ENCODE measurements around the gene ADAMTS6.
"Not testable (repeated sequence)": the region's sequence is repeated elsewhere in the genome, so short reads cannot be mapped to it uniquely, and the experiment has no call there.

Gene ADAMTS6

DNA sequence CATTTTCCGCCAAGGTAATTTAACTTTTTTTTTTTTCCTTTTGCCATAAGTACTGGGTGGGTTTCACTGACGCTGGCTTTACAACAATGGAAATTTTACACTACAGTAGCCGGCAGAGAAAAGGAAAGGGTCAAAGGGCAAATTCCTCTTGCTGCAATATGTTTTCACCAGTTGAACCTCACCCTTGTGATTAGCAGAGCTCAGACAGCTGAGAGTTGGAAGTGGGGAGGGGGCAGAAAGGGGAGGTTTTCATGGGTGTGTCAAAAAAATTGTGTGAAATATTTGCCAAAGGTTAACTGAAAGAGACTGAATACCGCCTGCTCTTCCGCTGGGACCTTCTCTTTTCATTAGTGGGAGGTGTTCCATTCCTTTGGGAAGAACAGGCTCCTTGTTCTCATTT, 296.9 kb downstream of the ADAMTS6 start:
- Histone ChIP-seq H3K4me3 (ENCODE audit: low read length) (no peak overlapping the region), H3K9me3 (ENCODE audit: control insufficient read depth, insufficient read depth, low read length) (no peaks in the 10 kb centered on the region), H3K79me2 (ENCODE audit: control insufficient read depth, low read length) (no peaks in the 10 kb centered on the region), H3F3A (ENCODE audit: control insufficient read depth, insufficient read depth) (no peaks in the 10 kb centered on the region), H3K9me2 (replicated peaks; ENCODE audit: control insufficient read depth, low read length) (no peaks in the 10 kb centered on the region), H3K4me2 (ENCODE audit: low read length) (no peak overlapping the region), H3K36me3 (ENCODE audit: control insufficient read depth, low read length) (no peaks in the 10 kb centered on the region), H3K27me3 (ENCODE audit: control insufficient read depth, low read length) (0 out of 2 replicates have a peak, but pooled peaks cover 2% of the 10 kb centered on the region), H4K20me1 (ENCODE audit: control insufficient read depth, insufficient read depth, low read depth, low read length) (no peaks in the 10 kb centered on the region), H3K27ac (ENCODE audit: low read depth, low read length) (no peak overlapping the region), H3K4me1 (ENCODE audit: control insufficient read depth, low read length) (no peaks in the 10 kb centered on the region)
- TF ChIP-seq, protein P1, sequence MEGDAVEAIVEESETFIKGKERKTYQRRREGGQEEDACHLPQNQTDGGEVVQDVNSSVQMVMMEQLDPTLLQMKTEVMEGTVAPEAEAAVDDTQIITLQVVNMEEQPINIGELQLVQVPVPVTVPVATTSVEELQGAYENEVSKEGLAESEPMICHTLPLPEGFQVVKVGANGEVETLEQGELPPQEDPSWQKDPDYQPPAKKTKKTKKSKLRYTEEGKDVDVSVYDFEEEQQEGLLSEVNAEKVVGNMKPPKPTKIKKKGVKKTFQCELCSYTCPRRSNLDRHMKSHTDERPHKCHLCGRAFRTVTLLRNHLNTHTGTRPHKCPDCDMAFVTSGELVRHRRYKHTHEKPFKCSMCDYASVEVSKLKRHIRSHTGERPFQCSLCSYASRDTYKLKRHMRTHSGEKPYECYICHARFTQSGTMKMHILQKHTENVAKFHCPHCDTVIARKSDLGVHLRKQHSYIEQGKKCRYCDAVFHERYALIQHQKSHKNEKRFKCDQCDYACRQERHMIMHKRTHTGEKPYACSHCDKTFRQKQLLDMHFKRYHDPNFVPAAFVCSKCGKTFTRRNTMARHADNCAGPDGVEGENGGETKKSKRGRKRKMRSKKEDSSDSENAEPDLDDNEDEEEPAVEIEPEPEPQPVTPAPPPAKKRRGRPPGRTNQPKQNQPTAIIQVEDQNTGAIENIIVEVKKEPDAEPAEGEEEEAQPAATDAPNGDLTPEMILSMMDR (IDR thresholded peaks at IDR 0.05; ENCODE audit: low read depth, low read length, poor library complexity, severe bottlenecking) = no peak
- TF ChIP-seq EZH2phosphoT487 (IDR thresholded peaks at IDR 0.05; ENCODE audit: borderline replicate concordance, low read length) = no peak

DNA sequence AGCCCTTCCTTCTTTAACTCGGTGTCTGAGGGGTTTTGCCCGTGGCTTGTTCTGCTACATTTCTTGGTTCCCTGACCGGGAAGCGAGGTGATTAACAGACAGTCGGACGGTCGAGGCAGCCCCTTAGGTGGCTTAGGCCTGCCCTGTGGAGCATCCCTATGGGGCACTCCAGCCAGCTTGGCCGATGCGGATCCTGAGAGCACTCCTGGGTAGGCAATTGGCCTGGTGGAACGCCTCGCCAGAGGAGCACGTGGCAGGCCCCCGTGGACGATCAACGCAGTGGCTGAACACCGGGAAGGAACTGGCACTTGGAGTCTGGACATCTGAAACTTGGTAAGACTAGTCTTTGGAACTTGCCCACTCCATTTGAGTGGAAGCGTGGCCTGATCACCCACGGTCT, 307.5 kb downstream of the ADAMTS6 start:
- not testable (repeated sequence) for H3F3A ChIP-seq (ENCODE audit: control insufficient read depth, insufficient read depth); H4K20me1 ChIP-seq (ENCODE audit: control insufficient read depth, insufficient read depth, low read depth, low read length); H3K9me3 ChIP-seq (ENCODE audit: control insufficient read depth, insufficient read depth, low read length); H3K27me3 ChIP-seq (ENCODE audit: control insufficient read depth, low read length); H3K4me1 ChIP-seq (ENCODE audit: control insufficient read depth, low read length); H3K4me3 ChIP-seq (ENCODE audit: low read length); H3K9me2 ChIP-seq (replicated peaks; ENCODE audit: control insufficient read depth, low read length); H3K79me2 ChIP-seq (ENCODE audit: control insufficient read depth, low read length); H3K27ac ChIP-seq (ENCODE audit: low read depth, low read length); H3K36me3 ChIP-seq (ENCODE audit: control insufficient read depth, low read length); H3K4me2 ChIP-seq (ENCODE audit: low read length)

DNA sequence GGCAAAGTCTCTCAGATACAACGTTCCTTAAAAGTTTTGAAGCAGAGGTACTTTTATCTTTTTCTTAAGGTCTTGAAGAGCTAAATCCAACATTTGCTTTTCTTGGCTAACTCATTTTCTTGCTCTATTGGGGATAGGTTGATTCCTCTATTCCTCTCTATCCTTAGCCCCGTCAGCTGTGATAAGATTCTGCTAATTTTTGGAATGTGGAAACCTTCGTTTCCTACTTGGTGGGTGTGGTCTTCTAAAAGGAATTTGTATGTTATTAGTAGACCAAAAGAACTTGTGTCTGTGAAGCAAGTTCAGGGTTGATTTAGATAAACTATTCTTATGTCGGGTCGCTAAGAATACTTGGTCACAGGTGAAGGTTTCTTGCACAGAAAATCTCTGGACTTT, 308.6 kb downstream of the ADAMTS6 start:
- Histone ChIP-seq H3F3A (ENCODE audit: control insufficient read depth, insufficient read depth) (no peaks in the 10 kb centered on the region), H3K4me1 (ENCODE audit: control insufficient read depth, low read length) (no peaks in the 10 kb centered on the region), H3K9me2 (replicated peaks; ENCODE audit: control insufficient read depth, low read length) (no peaks in the 10 kb centered on the region), H3K27ac (ENCODE audit: low read depth, low read length) (no peak overlapping the region), H4K20me1 (ENCODE audit: control insufficient read depth, insufficient read depth, low read depth, low read length) (no peaks in the 10 kb centered on the region), H3K4me2 (ENCODE audit: low read length) (no peak overlapping the region), H3K79me2 (ENCODE audit: control insufficient read depth, low read length) (no peaks in the 10 kb centered on the region), H3K36me3 (ENCODE audit: control insufficient read depth, low read length) (no peaks in the 10 kb centered on the region), H3K9me3 (ENCODE audit: control insufficient read depth, insufficient read depth, low read length) (no peaks in the 10 kb centered on the region), H3K27me3 (ENCODE audit: control insufficient read depth, low read length) (no peaks in the 10 kb centered on the region), H3K4me3 (ENCODE audit: low read length) (no peak overlapping the region)
- TF ChIP-seq EZH2phosphoT487 (IDR thresholded peaks at IDR 0.05; ENCODE audit: borderline replicate concordance, low read length) = no peak
- TF ChIP-seq, protein P1 (IDR thresholded peaks at IDR 0.05; ENCODE audit: low read depth, low read length, poor library complexity, severe bottlenecking) = no peak

DNA sequence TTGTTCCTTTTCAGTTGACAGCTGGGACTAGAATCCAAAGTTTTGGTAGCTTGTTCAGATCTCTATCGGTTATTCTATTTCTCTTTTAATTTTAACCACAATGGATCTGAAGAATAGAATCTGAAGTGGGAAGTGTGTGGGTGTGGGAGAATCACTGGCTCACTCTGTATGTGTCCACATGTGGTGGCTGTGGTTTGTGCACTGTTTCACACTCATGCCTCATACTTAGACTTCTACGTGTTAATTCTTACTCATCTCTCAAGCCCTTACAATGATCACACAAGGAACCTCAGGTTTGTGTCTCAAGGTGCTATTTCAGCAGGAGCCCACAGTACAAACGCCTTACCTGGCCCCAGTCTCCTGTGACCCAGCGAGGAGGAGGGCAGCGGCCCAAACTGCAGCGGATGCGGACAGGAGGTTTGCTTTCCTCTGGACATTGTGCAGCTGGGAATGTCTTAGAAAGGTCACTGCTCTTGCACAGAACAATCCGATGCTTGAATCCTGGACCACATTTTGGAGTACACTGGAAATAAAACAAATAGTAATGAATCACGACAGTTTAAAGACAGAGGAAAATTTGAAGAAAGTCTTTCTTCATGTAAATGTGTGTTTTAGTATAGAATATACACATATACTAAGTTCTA, 309.1 kb downstream of the ADAMTS6 start:
- Histone ChIP-seq H3K27ac (ENCODE audit: low read depth, low read length) (no peak overlapping the region), H3K4me1 (ENCODE audit: control insufficient read depth, low read length) (no peaks in the 10 kb centered on the region), H3K36me3 (ENCODE audit: control insufficient read depth, low read length) (no peaks in the 10 kb centered on the region), H3K27me3 (ENCODE audit: control insufficient read depth, low read length) (no peaks in the 10 kb centered on the region), H3K4me3 (ENCODE audit: low read length) (no peak overlapping the region), H3K9me2 (replicated peaks; ENCODE audit: control insufficient read depth, low read length) (no peaks in the 10 kb centered on the region), H3F3A (ENCODE audit: control insufficient read depth, insufficient read depth) (no peaks in the 10 kb centered on the region), H3K79me2 (ENCODE audit: control insufficient read depth, low read length) (no peaks in the 10 kb centered on the region), H4K20me1 (ENCODE audit: control insufficient read depth, insufficient read depth, low read depth, low read length) (no peaks in the 10 kb centered on the region), H3K4me2 (ENCODE audit: low read length) (no peak overlapping the region), H3K9me3 (ENCODE audit: control insufficient read depth, insufficient read depth, low read length) (no peaks in the 10 kb centered on the region)
- TF ChIP-seq, protein P1 (IDR thresholded peaks at IDR 0.05; ENCODE audit: low read depth, low read length, poor library complexity, severe bottlenecking) = no peak
- no peak for TF ChIP-seq EZH2phosphoT487 (IDR thresholded peaks at IDR 0.05; ENCODE audit: borderline replicate concordance, low read length)
